HG02759 (cell line): ENCODE measurements around the gene MYCBPAP.

Source experiments
- ATAC-seq: cut with Tn5 transposase; IDR thresholded peaks from one replicate; pipeline ENCODE4 v1.9.1; 2021; ENCODE audit warnings: mild to moderate bottlenecking, moderate library complexity; ENCODE audit not compliant: unreplicated experiment

The MYCBPAP gene

DNA sequence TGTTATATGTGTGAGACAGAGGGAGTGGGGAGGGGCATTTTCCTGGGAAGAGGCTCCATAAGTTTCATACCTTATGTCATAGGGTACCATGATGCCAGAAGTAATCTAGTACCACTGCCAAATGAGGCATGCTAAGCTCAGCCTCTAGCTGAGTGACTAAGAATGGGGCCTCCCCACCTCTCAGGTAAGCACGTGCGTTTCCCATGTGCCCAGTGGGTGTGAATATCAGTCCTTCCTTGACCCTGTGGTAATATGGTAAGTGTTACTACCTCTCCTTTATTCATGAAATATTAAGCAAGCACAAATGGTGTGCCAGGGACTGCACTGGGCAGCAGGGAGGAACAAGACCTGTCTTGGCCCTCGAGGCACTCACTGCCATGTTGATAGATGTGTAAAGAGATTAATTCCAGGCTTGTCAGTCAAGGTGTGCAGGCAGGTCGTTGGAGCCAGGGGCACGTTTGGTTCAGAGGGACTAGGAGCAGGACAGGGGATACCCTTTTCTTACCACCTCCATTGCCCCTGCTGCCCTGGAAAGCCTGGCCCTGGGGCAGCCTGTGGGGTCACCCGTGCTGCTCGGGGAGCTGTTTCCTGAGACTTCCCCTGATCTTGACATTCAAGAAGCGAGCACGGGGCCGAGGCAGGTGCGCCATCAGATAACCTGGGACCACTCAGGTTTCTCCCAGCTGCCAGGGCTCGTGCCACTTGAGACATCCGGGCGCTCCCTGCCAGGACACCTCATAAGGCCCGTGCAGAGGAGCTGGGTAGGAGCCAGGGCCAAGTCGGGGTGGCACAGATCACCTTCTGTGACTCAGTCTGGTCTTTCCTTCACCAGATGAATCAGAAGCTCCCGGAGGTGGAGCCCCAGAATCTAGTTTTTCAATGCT is 20.8 kb upstream of the MYCBPAP start:
- no peak for ATAC-seq

DNA sequence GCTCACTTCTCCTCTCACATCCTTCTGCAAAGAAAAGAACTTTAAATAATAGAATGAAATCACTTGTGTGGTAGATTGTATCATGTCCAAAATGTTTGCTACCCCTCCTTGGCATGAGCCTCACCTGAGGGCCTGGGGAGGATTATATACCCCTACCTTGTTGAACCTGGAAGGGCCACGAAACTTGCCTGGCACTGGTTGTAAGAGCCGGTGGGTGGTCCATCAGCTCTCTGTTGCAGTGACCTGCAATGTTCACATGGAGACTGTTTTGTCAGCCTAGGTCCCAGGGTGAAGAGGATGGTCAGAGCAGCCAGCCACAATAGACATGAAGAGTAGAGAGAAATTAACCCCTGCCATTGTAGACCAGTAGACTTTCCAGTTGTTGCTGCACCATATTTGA is 19.4 kb upstream of the MYCBPAP start:
- ATAC-seq, result no peak

DNA sequence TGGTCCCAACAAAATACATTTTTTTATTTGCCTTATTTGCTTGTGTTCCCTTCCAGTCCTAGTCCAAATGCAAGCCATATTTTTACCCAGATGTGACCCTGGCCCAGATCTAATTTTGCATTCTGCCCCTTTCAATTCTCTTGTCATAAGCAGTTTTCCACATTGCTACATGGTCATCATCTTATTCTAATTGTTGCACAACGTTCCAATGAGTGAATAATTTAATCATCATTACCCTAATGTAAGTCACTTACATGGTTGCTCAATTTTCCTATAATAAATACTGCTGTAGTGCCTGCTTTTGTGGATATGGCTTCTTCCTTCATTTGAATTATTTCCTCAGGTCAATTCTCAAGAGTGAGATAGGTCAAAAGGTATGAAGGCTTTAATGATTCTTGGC is 16.7 kb upstream of the MYCBPAP start:
- ATAC-seq, result no peak

DNA sequence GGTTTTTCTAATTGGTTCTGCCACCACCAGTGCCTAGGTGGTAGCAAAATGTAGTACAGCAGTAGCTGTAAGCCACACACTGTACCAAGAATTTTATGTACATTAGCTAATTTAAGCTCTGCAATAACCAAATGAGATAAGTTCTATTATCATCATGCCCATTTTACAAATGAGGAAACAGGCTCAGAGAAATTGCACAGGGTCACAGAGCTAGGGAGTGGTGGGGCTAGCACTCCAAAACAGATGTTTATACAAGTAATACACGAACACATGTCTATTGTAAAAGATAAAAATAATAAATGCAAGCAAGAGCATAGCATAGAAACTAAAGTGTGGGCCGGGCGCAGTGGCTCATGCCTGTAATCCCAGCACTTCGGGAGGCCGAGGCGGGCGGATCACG is 16.0 kb upstream of the MYCBPAP start:
- ATAC-seq, result no peak

DNA sequence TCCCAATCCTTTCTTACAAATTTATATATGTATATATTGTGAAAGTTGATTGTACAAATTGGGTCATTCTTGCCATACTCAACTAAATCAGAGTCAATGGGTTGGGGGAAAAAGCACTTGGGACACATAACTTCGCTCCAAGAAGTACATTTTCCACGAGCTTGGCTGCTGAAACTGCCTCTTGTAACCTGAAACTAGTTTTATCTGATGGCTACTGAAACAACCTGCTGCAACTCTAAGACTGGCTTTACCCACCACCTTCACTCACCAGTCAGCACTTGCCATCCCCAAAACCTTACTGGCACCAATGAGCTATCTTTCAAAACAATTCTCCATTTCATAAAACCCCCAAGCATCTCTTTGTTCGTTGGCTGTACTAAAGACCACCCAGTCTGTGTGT is 14.5 kb upstream of the MYCBPAP start:
- no peak for ATAC-seq

DNA sequence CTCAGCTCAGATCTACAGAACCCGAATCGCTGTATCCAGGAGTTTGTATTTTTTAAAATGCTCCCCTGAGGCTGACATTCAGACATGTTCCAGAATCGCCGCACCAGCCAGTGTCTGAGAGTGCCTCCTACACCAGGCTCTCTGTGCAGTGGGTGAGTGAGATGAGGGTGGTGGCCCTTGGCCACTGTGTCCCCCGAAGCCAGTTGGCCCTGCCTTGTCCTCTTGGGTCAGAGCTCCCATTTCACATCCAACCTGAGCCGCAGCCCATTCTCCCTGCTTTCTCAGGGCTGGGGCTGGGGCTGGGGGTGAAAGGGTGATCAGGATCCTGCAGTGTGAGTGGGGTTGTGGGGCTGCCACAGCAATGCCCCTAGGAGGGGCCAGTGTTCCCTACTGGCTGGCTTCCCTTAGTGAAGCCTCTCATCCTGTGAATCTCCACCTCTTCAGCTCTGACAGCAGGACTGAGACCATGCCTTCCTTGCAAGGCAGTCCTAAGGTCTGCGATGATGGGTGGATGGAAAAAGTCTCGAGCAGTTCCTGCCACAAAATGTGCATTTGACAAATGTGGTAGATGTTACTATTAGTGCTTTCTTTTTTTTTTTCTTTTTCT is 12.9 kb upstream of the MYCBPAP start:
- no peak for ATAC-seq

DNA sequence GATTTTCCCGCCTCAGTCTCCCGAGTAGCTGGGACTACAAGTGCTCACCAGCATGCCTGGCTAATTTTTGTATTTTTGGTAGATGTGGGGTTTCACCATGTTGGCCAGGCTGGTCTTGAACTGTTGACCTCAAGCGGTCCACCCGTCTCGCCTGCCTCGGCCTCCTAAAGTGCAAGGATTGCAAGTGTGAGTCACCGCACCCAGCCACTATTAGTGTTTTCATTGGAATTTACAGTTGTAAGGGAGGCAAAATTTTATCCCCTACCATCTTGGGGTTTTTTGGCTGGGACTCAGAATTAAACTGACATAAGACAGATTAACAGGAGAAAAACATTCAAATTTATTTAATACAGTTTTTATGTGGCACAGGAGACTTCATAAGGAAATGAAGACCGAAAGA is 12.3 kb upstream of the MYCBPAP start:
- ATAC-seq, result no peak

DNA sequence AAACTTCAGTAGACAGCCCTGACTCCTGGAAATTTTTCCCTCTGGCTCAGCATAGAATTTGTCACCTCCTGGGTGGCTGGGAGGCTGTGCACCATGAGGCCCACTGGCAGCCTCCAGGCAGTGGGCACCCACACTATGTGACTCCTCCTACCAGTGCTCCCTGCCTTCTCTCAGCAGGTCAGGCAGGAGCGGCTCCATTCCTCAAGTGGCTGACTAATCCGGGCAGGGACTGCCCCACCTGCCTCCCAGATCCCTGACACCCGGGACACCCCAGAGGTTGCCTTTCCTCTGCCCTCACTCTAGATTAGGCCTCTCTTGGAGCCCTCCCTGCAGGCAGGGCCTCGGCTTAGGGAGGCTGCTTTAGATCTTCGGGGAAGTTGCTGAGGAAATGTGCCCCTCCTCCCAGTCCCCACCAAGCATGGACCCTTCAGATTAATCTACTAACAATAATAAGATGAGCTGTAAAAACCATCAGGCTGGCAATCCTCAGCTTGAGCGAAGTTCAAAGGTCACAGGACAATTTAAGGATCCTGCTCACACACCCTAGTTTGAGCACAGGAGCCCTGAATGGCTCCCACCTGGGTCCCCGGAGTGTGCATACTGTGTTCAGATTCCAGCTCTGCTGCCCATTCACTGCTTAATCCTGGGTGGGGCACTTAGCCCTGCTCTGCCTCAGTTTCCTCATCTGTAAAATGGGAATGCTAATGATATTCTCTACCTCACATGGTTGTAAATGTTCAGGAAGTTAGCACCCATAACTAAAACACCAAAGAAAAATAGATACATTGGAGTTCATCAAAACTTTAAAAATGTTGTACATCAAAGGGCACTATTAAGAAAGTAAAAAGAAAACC is 10.0 kb upstream of the MYCBPAP start:
- no peak for ATAC-seq

DNA sequence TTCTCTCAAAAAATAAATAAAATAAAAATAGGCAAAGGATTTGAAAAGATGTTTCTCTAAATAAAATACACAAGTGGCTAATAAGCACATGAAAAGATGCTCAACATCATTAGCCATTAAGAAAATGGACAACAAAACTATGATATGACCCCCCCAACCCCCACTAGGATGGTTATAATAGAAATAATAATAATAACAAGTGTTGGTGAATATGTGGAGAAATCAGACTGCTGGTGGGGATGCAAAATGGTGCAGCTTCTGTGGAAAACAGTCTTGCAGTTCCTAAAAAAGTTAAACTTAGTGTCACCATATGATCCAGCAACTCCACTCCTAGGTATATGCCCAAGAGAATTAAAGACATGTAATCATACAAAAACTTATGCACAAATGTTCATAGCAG is 9.0 kb upstream of the MYCBPAP start:
- ATAC-seq, result no peak

DNA sequence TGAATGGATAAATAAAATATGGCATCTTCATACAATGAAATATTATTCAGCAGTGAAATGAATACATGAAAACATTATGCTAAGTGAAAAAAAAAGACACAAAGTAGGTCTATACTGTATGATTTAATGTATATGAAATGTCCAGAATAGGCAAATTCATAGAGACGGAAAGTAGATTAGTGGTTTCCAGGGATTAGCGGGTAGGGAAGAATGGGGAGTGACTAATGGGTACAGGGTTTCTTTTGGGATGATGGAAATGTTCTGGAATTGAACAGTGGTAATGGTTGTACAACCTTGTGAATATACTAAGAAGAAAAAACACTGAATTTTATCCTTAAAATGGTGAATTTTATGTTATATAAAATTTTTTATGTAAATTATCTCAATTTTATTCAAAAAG is 8.5 kb upstream of the MYCBPAP start:
- no peak for ATAC-seq

DNA sequence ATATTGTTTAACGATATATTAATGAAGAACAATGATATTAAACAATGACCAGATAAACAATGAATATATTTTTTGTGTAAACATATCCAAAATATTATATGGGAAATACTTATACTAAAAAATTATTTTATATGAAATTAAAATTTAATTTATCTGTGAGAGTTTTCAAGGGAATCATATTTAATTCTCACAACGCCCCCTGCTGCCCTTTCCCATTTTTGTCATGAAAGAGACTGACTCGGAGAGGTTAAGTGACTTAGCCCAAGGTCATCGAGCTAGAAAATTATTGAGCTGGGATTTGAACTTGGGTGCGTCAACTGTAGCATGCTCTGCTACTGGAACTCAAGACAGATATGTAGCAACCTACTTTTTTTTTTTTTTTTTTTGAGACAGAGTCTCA is 7.2 kb upstream of the MYCBPAP start:
- no peak for ATAC-seq

DNA sequence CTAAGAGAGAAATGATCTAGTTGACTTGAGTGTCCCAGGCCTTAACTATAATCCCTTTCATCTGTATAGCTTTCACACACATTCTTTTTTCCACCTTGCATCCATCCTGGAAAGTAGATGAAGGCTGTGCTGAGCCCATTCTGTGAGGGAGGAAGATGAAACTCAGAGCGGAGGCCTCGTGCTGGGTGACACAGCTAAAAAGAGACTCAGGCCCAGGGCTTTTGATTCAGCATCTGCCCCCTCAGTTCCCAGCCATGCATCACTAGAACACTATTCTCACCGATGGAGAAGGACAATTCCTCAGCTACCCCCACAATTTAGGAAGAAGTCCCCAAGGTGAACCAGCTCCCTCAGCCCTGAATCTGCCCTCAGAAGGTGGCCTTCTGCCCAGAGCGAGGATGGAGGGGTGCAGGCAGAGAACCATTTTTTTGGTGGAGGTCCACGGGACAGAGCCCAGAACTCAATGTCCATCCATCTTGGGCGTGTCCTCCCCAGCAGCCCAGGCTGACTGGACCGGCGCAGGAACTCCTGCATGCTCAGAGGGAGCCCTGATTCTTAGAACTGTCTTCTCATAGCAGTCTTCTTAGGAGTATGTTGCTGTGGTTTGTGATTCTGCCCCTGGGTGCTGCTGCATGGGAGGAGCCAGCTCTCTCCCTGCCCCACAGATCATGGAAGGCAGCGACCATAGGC is 5.8 kb upstream of the MYCBPAP start:
- ATAC-seq, result no peak

DNA sequence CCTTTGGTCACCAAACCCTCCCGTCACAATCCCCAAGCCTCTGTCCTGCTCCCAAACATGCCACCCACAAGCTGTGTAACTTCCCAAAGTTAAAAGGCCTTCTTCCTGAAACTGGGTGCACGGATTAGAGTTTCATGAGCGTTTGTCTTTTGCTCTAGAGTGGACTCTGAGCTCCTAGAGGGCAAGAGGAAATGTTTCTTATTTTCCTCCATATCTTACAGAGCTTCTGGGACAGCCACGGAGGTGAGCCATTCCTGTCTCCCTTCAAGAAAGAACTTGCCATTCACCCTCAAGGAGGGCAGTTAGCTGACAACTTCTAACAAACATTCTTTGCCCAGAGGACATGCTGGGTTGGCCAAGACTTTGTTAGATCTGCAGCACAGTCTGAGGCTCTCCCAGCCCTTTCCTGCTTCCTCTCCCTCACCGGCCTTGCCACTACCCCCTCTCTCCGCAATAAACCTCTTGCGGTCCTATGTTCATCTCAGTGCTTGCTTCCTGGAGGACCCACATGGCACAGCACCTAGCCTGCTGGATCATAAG is 2.6 kb upstream of the MYCBPAP start:
- ATAC-seq, result no peak

DNA sequence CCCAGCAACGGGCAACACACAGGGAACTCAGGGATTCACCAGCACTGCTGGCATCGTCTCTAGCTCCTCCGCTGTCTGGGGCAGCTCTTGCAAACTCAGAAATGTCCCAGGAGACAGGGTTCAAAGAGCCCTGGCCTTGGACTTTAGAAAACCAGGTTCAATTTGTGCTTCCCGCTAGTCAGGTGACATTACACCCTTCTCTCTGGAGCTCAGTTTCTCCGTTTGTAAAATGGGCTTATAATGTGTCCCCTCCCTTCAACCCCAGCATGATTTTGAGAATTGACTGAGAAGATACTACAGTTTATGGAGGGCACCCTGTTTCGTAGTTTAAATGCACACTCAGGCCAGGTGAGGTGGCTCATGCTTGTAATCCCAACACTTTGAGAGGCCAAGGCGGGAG is 1.9 kb upstream of the MYCBPAP start:
- no peak for ATAC-seq

DNA sequence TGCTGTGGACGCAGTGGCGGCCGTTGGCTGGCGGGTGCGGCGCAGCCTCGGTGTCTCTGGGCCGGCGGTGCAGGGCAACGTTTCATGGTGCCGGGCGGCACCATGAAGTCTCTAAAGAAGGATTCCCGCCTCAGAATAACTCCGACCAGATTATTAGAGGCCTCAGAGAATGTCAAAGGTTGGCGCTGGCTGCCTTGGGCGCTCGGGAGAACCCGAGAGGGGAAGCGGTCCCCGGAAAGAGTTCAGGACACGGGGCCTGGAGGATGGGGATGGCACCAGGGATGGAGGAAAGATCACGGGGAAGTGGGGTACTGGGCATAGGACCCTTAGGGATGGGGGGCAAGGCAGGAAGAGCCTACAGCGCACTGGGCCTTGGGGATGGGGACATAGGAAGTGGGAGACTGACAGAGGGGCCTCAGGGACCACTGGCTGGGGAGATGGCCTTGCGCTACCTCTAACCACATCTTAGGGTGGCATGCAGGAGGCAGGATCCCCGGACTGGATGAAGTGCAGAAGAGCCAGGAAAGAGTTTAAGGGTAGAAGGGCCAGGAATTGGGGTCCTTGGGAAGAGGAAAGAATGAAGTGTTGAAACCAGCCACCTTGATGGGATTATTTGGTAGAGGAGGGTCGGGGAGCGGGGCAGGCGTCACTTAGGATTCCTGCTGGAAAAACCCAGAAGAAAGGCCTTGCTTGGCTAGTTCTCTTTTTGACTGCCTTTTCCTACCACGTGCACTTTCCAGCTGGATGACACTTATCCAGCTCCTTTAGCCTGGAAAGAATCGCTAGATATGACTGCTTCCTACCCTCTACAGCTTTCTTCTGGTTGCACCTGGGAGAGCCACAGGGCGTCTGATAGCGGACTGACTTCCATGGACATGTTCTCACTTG is 578 bp downstream of the MYCBPAP start:
- ATAC-seq, result no peak

DNA sequence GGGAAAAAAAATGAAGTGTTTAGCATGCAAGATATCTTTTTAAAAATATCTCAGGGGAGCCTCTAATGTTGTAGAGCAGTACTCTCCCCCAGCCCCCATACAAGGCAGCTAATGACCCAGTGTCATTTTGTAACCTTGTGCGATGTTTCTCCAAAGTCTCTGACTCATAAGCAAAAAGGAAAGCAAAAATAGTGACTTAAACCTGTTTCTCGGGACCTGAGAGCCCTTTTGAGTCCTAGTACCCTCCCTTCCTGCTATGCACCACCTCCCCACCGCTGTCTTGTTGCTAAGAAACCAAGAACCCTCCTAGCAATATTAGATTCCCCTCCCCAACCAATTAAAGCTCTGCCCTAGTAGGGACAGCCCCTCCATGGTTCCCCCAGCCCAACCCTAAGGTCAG is 2.8 kb downstream of the MYCBPAP start:
- ATAC-seq, result peak; percentile 90

DNA sequence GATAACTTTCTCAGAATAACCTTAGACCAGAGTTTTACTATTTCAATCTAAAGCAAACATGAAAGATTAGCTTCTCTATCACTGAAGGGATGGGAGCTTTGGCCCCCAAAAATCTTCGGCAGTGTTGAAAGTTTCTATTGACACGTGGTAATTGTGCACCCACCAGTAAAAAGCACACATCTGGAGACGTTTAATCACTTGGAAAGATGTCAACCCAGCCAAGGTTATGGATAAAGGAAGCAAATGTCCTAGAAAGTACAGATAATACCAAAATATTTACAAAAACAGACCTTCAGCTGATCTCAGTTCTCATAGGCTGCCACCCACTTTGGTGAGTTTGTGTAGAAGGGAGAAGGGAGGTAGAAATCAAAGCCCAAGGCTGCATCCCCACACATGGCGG is 5.3 kb downstream of the MYCBPAP start:
- no peak for ATAC-seq

DNA sequence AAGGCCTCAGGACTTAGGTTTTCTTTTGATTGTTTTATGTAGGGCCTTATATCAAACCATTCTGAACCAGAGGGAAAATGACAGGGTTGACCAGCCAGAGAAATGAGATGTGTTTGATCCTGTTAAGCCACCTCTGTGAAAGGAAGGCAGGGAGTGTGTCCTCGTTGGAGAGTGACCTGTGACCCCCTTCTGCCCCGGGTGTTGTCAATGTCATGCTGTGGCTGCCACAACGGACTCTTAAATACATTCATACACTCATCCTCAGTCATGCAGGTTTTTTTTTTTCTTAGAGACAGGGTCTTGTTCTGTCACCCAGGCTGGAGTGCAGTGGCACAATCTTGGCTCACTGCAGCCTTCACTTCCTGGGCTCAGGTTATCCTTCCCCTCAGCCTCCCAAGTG is 6.1 kb downstream of the MYCBPAP start:
- no peak for ATAC-seq

DNA sequence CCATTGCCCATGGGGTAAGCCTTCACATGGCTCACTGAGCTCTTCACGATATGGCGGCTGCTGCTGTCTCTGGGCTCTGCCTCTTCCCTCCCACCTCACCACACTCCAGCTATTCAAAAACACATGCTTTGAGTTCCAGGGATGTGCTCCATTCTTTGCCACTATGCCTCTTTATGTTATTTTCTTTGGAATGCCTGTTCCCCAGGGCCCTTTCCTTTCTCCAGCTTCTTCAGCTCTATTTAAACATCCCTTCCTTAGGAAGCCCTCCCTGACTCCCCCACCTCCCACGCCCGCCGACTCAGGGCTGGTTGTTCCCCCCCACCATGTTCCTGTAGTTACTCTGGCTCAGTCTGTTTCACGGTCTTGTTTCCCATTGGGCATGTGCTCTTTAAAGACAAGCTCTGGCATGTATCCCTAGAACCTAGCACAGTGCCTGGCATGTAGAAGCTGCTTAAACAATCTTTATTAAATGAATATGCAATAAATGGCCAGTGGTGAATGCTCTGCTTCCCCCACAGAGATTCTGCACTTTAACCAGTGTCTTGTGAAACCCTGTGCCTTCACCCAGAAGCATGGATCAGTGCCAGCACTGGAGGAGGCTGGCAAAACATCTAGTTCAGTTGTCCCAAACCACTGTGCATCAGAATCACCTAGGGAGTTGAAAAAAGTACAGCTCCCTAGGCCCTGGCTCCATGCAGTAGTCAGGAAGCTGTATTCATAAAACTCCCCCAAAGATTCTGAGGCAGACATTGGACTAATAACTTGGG is 6.9 kb downstream of the MYCBPAP start:
- ATAC-seq, result no peak
